Measurements from ENCODE around the gene TUBA3E.
"Not testable (repeated sequence)": the region's sequence is repeated elsewhere in the genome, so short reads cannot be mapped to it uniquely, and the experiment has no call there.

DNA sequence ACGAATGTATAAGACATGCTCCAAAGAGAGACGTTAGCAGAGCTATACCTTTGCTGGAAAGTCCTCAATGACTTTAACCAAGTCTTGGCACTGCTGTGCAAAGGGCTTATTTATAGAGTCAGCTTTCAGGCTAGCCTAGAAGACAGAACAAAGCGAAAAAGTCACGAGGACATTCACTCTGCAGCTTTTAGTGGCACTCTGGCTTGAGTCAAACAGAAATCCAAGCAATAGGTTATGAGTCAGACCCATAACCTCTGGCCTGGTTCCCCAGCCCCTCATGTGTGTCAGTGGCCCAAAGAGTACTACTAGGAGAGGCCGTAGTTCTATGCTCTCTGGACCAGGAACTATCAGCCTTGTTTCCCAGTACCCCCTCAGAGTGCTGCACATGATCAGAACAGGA lies 23.4 kb downstream of the TUBA3E start:
- TF ChIP-seq EZH2 (IDR thresholded peaks at IDR 0.05; ENCODE audit: low read depth, low read length, severe bottlenecking); CTCF (IDR thresholded peaks at IDR 0.05; ENCODE audit: control extremely low read depth in 1 of 3, insufficient read depth in 1 of 3, low read depth in 1 of 3, low read length in 3 of 3); TAF1 (IDR thresholded peaks at IDR 0.05; ENCODE audit: low read depth, low read length); SIN3A (conservative IDR thresholded peaks at IDR 0.05 in 1 of 2, IDR thresholded peaks at IDR 0.05 in 1 of 2; ENCODE audit: low read depth in 1 of 2, low read length in 2 of 2); POLR2AphosphoS5 (IDR thresholded peaks at IDR 0.05; ENCODE audit: low read depth, low read length); RAD21 (IDR thresholded peaks at IDR 0.05 in 1 of 2, conservative IDR thresholded peaks at IDR 0.05 in 1 of 2; ENCODE audit: low read depth in 2 of 2, low read length in 2 of 2); JUN (IDR thresholded peaks at IDR 0.05; ENCODE audit: low read depth, low read length): not testable (repeated sequence)

Measured in H1 (cell line).